Bronchial epithelial cell (primary cell): ENCODE data around the gene MRC1. TPM values are rescaled to one million over a fixed set of nuclear protein-coding genes. Genes with fewer than 3 reads are reported as not detected.

Experiments
- DNase-seq: peaks from one replicate; pipeline ENCODE4 v3.0.0-alpha.2; 2010; ENCODE audit warnings: low read depth
- FAIRE-seq: peaks from 2 replicates; lab custom pipeline; 2011; peaks lifted over from hg19 to GRCh38; lab: Jason Lieb, UNC
- H3K27me3 ChIP-seq: 2 replicates; pipeline ENCODE4 v1.5.1; 2011; ENCODE audit warnings: low read length; ENCODE audit not compliant: control insufficient read depth, insufficient read depth
- H3K36me3 ChIP-seq: 2 replicates; pipeline ENCODE4 v1.5.1; 2011; ENCODE audit warnings: low read length; ENCODE audit not compliant: control insufficient read depth, insufficient read depth
- H3K4me3 ChIP-seq: 2 replicates; pipeline ENCODE4 v1.5.1; 2011; ENCODE audit warnings: mild to moderate bottlenecking, low read depth, low read length, control low read depth
- CTCF ChIP-seq: IDR thresholded peaks from 2 replicates; pipeline ENCODE4 v1.5.1; 2011; ENCODE audit warnings: mild to moderate bottlenecking, moderate library complexity, low read length, control low read depth, inconsistent platforms; ENCODE audit not compliant: insufficient read depth, severe bottlenecking
- total RNA-seq: library from RNA; depleted of rRNA; stranded (reverse); fragments of >200 nt; gene quantifications from 2 replicates; pipeline ENCODE4 v1.2.1, GENCODE V29; 2014

MRC1 gene
- total RNA-seq, 1 donor from 2014 or later: under 0.01 TPM

- no peaks in the 10 kb centered on the region for H3K27me3 ChIP-seq
- FAIRE-seq: no peak
- no peak for DNase-seq
- H3K36me3 ChIP-seq: no peaks in the 10 kb centered on the region
- no peak for TF ChIP-seq CTCF
- no peak overlapping the region for H3K4me3 ChIP-seq
Observed at GRCh38 chr10:17914169-17915045, 105.3 kb downstream of the MRC1 start.

- FAIRE-seq (no peak), DNase-seq (no peak)
- H3K36me3 ChIP-seq: no peaks in the 10 kb centered on the region
- no peak for TF ChIP-seq CTCF
- no peak overlapping the region for H3K4me3 ChIP-seq
- no peaks in the 10 kb centered on the region for H3K27me3 ChIP-seq
Observed at GRCh38 chr10:17915181-17915580, 106.0 kb downstream of the MRC1 start.

GRCh38 chr10:17918187-17918903 lies 109.2 kb downstream of the MRC1 start:
- FAIRE-seq: peak; percentile 80
- Histone ChIP-seq H3K36me3 (no peaks in the 10 kb centered on the region), H3K27me3 (no peaks in the 10 kb centered on the region), H3K4me3 (no peak overlapping the region)
- TF ChIP-seq CTCF: no peak
- DNase-seq: no peak

- TF ChIP-seq CTCF: no peak
- no peaks in the 10 kb centered on the region for H3K36me3 ChIP-seq
- no peaks in the 10 kb centered on the region for H3K27me3 ChIP-seq
- DNase-seq (no peak), FAIRE-seq (no peak)
- no peak overlapping the region for H3K4me3 ChIP-seq
Observed at GRCh38 chr10:17921378-17921777, 112.2 kb downstream of the MRC1 start.

GRCh38 chr10:17923728-17924127 lies 114.6 kb downstream of the MRC1 start:
- DNase-seq (peak; percentile 91), FAIRE-seq (peak; percentile 80)
- Histone ChIP-seq H3K4me3 (no peak overlapping the region), H3K27me3 (no peaks in the 10 kb centered on the region), H3K36me3 (no peaks in the 10 kb centered on the region)
- TF ChIP-seq CTCF: no peak
